ENCODE measurements around the gene CHCHD2.
"Not testable (repeated sequence)": the region's sequence is repeated elsewhere in the genome, so short reads cannot be mapped to it uniquely, and the experiment has no call there.

The CHCHD2 gene

GRCh38 chr7:56106108-56107073, at the start of gene CHCHD2:
TSS of gene CHCHD2 (minus strand) at chr7:56106476. CDS start at chr7:56106413, 63 bp downstream.
- FAIRE-seq, result peak; percentile 95

DNA sequence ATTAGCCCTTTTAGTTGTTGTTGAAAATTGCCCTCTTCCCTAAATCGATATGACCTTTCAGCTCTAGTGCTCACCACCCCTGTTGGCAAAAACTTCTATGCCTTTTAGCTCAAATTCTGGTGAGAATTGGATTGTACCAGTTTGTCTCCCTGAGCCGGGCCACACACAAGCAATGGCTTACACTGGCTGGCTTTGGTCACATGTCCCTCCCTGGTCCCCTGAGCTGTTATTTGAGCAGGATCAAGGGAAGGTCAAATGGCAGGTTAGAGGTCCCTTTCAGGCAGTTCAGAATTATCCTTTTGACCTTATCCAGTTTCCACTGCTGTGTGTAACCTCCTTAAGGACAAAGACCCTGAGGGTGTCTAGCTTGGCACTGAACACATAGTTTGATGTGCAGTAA, 24.8 kb upstream of the CHCHD2 start:
- FAIRE-seq, result not testable (repeated sequence)

GRCh38 chr7:56127241-56127975, 21.1 kb upstream of the CHCHD2 start:
- no peak for FAIRE-seq

DNA sequence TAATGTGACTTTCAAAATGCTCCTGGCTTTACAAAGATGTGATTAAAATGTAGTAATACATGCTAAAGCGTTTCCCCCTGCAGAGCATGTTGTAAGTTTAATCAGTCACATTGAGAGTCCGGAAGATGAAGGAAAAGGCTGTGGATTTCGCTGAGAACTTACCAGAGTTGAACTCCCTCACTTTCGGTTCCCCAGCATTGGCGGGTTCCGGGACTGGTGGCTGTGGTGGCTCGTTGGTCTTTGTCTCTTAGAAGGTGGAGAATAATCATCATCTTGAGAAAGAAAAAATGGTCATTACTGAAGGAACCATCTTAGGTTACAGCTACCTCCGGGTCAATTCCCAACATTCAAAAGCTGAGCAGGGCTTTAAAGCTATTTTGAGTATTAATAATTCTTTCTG, 19.6 kb upstream of the CHCHD2 start:
- no peak for FAIRE-seq

DNA sequence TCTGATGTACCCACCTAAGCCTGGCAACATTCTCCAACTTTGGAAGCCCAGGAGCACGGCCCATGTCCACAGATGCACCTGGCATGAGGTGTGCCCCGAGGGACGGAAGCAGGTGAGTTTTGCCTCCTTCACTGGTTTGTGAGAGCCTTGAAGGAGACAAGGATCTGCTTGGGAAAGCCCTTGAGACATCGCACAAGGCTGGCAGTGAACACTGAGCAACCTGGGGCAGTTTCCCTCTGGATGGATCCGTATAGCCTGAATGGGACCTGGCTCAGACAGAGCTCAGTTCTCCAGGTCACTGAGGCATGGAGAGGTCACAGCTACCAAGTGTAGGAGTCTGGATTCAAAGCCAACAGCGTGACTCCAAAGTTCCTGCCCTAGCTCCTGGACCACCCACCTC, 18.7 kb upstream of the CHCHD2 start:
- FAIRE-seq, result no peak

- no peak for FAIRE-seq
These were observed 15.2 kb upstream of the CHCHD2 start for GRCh38 chr7:56121440-56121839.

DNA sequence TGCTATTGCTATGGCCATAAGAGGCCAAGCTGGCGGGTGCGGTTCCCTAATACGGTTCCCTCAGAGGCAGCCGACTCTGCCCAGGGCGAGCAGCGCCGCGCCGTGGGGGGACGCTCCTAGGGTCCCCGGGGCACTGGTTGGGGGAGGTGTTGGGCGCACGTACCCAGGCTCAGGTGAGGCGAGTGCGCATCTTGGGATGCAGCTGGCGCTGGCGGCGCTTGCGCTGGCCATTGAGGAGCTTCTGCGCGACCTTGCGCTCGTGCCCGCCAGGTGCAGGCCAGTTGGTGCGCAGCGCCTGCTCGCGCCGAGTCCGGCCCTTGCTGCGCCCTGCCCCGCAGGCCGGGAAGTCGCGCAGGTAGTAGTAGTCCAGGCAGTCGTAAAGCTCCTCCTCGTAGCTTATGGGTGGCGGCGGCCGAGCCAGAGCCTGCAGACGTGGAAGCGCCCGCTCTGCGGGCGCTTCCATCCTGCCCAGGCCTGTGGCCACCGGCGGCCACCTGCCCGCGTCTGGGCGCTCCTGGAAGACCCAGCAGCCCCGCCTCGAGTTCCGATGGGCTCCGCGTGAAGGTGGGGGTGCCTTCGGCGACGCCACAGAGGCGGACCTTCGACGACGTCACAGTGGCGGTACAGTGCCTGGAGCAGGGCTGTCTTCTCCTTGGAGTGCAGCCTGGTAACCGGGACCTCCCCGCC, 9.7 kb upstream of the CHCHD2 start, which contains the start of gene NUPR2:
NUPR2 (minus strand) TSS at position 566 of the 687 bp plus-strand sequence; CDS start at position 463, 103 bp downstream.
- no peak for FAIRE-seq

DNA sequence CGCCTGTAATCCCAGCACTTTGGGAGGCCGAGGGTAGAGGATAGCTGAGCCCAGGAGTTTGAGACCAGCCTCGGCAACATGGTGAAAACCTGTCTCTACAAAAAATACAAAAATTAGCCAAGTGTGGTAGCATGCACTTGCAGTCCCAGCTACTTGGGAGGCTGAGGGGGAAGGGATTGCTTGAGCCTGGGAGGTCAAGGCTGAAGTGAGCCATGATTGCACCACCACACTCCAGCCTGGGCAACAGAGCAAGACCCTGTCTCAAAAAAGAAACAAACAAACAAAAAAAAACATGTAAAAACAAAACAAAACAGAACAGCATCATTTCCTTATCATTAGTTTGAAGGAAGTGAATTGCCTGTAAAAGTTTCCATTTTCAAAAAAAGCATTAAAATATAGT, 6.0 kb upstream of the CHCHD2 start:
- not testable (repeated sequence) for FAIRE-seq

GRCh38 chr7:56110611-56111010, 4.3 kb upstream of the CHCHD2 start:
- no peak for FAIRE-seq

DNA sequence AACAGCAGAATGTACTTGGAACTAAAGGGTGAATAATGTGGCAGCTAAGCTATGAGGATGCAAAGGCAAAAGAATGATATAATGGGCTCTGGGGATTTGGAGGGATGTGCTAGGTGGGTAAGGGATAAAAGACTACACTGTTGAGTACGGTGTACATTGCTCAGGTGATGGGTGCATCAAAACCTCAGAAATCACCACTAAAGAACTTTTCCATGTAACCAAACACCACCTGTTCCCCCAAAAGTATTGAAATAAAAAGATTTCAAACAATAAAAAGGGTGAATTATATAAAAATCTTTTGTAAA, 1.6 kb upstream of the CHCHD2 start:
- no peak for FAIRE-seq

DNA sequence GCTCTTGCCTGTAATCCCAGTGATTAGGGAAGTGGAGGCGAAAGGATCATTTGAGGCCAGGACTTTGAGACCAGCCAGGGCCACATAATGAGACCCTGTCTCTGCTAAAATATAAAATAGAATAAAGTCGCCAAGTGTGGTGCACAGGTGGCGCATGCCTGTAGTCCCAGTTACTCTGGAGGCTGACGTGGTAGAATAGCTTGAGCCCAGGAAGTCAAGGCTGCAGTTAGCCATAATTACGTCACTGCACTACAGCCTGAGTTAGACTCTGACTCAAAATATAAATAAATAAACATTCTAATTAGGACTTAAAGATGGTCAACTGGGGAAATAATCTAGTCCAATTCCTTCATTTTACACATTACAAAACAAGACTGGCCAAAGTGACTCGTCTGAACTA, 768 bp downstream of the CHCHD2 start:
- FAIRE-seq, result no peak

- FAIRE-seq, result not testable (repeated sequence)
These were observed 2.1 kb downstream of the CHCHD2 start for GRCh38 chr7:56104138-56104537.

DNA sequence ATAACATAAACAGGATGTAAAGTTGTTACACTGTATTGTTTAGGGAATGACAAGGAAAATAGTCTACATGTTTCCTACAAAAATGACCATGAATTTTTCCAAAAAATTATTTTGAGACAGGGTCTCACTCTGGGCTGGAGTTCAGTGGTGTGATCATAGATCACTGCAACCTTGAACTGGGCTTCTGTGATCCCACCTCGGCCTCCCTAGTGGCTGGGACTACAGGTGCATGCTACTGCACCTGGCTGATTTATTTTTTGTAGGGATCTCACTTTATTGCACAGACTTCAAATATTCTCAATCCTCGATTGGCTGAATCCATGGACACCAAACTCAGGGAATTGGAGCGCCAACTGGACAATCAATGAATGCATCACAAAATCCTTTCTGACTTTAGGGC, 6.6 kb downstream of the CHCHD2 start:
- no peak for FAIRE-seq

DNA sequence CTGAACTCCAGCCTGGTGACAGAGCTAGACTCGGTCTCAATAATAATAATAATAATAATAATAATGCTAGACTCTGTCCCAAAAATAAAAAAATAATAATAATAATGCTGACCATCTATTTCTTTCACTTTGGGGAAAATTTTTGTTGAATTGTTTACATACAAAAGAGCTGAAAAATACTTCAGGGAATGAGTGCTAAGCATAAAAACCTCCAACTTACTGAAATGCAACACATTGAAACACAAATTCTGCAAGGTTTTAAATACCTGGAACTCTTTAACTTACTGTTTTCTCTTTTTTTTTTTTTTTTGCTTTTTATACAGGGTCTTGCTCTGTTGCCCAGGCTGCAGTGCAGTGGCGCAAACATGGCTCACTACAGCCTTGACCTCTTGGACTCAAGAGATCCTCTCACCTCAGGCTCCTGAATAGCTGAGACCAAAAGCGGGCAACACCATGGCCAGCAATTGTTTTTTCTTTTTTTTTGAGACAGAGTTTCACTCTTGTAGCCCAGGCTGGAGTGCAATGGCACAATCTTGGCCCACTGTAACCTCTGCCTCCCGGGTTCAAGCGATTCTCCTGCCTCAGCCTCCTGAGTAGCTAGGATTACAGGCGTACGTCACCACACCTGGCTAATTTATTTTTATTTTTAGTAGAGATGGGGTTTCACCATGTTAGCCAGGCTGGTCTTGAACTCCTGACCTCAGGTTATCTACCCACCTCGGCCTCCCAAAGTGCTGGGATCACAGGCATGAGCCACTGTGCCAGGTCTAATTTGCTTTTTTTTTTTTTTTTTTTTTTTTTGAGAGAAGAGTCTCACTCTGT, 7.9 kb downstream of the CHCHD2 start:
- FAIRE-seq, result not testable (repeated sequence)

DNA sequence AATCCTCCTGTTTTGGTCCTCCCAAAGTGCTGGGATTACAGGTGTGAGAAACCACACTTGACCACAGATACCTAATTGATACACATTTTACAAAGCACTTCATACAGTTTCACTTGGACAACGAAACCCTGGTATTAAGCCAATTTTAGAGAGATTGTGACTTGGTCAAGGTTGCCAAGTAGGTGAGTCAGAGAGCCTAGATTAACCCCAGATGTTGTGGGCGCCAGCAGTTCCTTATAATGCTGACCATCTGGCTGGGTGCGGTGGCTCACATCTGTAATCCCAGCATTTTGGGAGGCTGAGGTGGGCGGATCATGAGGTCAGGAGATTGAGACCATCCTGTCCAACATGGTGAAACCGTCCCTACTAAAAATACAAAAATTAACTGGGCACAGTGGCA, 8.6 kb downstream of the CHCHD2 start:
- no peak for FAIRE-seq

DNA sequence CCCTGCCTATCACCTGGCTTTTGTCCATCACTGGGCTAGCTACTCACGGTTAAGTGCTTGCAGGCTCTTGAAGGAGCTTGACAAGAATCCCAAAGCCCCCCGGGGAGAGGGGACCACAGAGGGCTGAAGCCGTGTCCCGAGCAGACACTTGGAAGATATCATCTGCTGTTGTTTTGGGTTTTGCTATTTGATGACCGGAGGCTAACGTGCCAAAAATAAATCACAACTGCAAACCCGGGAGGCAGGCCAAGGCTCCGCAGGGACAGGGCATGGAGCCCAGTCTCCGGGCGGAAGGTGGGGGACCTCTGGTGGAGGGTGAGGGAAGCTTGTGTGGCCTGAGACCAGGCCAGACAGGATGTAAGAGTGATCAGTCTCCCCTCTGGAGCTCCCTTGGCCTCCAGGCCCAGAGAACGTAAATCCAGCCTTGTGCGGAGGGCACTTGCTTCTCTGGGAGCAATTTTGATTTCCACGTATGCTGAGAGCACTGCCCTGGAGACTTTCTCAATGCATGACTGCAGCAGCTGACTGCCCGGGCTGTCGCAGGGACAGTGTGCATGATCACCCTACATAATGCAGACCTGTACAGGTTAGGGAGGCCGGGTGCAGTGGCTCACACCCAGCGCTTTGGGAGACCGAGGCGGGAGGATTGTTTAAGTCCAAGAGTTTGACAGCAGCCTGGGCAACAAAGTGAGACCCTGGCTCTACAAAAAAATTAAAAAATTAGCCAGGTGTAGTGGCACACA, 13.3 kb downstream of the CHCHD2 start, which contains the start of gene PHKG1:
PHKG1 (minus strand) TSS at position 164 of the 743 bp plus-strand sequence. CDS start 4,011 bp downstream, outside the sequence.
- FAIRE-seq, result no peak

DNA sequence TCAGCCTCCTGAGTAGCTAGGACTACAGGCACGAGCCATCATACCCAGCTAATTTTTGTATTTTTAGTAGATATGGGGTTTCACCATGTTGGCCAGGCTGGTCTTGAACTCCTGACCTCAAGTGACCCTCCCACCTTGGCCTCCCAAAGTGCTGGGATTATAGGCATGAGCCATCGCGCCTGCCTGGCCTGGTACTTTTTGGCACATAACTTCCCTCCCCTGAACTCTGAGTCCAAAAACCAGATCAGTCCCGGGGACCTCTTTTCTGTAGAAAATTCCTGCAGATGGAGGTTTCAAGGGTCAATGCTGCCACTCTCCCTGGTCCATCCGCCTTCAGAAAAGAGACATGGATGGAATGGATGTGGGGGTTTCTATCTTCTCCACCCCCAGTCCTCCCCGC, 13.9 kb downstream of the CHCHD2 start:
- not testable (repeated sequence) for FAIRE-seq

- FAIRE-seq, result no peak
These were observed 14.7 kb downstream of the CHCHD2 start for GRCh38 chr7:56091591-56091990.

GRCh38 chr7:56087445-56087844, 18.8 kb downstream of the CHCHD2 start:
- FAIRE-seq, result no peak

DNA sequence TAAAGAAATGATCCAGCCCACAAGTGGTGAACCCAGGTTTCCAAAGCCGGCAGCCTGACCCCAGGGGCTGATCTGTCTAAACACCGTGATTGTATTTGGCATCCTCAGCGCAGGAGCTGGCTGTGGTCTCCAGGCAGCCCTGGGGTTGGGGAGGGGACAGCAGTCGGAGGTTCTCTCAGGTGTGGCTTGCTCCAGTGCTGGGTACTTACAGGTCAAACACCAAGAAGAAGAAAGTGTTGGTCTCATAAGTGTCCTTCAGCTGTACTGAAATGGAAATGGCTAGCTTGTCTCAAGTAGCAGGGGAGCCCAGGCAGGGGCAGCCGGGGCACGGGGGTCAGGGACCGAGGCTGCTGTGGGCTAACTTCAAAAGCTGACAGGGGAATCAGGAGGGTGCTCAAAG, 19.5 kb downstream of the CHCHD2 start:
- no peak for FAIRE-seq

DNA sequence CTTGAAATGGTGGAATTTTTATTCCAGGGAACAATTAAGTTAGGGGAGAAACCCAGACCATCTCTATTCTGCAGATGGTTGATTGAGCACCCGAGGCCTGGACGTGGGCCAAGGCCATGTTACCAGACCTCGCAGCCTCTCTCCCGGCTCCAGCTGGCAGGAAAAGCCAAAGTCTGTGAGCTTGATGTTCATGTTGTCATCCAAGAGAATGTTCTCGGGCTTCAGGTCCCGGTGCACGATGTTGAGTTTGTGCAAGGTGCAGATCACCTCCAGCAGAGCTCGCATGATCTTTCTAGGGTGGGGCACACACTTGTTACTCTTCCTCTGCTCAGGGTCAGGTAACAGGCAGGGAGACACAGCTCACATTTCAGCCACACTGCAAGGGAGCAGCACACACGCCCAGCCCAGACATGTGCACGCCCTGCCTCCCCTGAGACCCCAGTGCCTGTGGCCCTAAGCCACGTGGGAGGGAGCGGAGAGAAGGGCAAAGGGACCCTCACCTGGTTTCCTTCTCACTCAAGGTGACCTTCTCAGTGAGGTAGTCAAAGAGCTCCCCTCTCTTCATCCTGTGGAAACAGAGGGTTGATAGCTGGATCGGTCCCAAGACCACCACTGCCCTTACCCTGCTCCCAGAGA, 23.0 kb downstream of the CHCHD2 start:
- FAIRE-seq, result no peak
